HG03175 (cell line): ENCODE results near the gene GABPA.
A peak's percentile ranks its signal among the peaks of the same experiment; 100 is the strongest.

ENCODE experiments used
- ATAC-seq: cut with Tn5 transposase; IDR thresholded peaks from one replicate; pipeline ENCODE4 v1.9.1; 2021; ENCODE audit warnings: mild to moderate bottlenecking, moderate library complexity; ENCODE audit not compliant: unreplicated experiment

GABPA gene

DNA sequence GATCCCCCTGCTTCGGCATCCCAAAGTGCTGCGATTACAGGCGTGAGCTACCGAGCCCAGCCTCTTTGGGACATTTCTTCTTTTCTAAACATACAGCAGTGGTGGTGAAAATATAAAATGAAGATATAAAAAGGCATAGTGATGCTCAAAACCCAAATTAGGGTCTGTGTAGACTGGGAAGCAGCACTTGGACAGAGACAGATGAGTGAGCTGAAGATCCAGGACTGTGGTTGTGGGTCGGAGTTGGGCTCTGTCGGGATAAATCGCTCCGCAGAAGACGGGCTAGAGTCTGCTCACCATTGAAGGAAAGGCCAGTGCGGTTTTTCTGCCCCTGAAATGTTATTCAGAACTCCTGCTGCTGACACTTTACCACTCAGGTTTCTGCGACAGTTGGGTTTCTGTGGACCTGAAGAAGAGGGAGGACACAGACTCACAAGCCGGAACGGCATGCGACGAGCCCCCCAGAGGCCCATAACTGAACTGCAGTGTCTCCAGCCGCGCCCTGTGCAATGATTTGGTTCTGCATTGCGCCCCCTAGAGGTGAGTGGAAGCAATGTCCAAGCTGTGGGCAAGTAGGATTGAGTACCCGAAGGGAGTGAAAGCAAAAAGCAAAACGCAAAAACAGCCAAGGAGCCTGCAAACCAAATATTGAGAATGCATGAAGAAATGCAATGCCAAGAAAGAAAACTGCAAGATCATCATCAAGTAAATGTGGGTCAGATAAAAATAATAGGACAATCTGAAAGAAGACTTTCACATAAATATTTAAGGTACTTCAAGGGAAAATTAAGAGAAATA, 66.6 kb downstream of the GABPA start:
- ATAC-seq = peak; percentile 100

DNA sequence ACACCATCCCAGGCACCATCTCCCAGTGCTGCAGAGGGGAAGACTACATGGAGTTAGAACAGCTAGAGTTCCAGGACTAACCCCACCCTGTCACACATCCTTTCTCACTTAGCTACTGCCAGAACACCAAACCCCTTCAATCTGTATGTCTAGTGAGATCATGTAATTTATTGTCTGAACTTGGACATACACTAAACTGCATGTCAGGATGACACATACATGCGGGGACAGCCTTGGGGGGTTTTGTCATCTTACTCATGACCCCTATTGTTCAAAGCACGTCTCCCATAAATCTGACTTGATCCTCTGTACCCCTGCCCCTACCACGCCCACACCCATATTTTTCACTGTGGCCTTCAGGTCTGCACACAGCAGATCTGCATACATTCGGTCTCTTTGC, 71.3 kb downstream of the GABPA start:
- no peak for ATAC-seq

DNA sequence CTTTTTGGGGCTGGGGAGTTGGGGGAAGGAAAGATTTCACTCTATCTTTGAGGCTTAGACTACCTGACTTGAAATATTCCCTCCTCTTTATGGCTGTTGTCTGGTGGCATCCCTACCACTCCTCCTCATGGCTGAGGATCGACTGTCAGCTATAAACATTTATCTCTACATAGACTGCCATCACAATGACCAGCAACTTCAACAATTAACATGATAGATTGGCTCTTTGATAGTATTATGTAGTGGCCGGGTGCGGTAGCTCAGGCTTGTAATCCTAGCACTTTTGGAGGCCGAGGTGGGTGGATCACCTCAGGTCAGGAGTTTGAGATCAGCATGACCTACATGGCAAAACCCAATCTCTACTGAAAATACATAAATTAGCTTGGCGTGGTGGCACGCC, 72.4 kb downstream of the GABPA start:
- no peak for ATAC-seq

DNA sequence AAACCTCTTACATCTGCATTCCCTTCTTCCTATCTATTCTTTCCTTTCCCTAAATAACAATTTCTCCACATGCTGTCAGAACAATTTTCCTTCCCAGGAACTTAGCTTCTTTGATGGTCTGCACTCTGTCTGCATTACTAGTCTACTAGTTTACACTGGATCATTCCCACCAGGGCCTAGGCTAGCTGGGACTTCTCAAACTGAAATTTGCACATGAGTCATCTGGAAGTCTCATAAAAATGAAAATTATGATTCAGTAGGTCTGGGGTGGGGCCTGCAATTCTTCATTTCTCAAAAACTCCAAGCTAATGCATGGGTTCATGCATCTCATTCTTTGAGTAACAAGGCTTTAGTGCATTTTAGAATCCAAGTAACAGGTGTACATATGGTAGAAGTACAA, 74.2 kb downstream of the GABPA start:
- no peak for ATAC-seq

DNA sequence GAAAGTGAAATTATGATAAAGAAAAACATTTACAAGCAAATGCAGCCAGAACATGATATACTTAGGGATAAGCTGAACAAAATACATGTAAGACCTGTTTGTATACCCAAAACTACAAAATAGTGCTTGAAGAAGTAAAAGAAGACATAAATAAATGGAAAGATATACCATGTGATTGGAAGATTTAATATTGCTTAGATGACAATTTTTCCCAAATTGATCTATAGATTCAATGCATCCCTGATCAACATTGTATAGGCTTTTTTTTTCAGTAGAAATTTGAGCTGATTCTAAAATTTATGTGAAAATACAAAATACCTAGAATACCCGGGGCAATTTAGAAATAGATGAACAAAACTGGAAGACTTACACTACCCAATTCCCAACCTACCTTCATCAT, 76.4 kb downstream of the GABPA start:
- ATAC-seq = no peak

DNA sequence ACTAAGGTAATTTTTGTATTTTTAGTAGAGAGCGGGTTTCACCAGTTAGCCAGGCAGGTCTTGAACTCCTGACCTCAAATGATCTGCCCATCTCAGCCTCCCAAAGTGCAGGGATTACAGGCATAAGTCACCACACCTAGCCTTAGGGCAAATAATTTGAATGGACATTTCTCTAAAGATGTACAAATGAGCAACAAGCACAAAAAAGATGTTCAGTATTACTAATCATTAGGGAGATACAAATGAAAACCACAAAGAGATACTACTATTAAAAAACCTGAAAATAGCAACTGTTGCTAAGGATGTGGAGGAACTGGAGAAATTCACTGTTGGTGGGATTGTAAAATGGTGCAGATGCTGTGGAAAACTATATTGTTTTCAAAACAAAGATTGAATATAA, 79.1 kb downstream of the GABPA start:
- ATAC-seq = no peak

DNA sequence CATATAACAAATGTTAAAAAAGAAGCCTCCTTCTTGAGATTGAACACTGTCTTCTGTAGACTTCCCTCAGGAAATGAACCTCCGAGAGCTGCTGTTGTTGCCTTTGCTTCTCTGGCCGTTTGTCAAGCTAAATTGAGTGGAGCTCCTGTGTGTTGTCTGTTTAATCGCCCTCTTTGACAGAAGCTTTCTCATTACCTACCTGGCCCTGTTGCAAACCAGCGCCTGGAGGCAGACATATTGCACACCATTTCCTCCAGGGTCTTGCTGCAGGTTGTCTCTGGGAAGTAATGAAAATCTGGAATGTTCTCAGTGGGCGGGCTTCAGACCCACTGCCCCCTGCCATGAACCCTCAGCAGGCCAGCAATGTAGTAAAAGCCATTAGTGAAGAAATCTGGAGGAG, 83.3 kb downstream of the GABPA start:
- no peak for ATAC-seq

DNA sequence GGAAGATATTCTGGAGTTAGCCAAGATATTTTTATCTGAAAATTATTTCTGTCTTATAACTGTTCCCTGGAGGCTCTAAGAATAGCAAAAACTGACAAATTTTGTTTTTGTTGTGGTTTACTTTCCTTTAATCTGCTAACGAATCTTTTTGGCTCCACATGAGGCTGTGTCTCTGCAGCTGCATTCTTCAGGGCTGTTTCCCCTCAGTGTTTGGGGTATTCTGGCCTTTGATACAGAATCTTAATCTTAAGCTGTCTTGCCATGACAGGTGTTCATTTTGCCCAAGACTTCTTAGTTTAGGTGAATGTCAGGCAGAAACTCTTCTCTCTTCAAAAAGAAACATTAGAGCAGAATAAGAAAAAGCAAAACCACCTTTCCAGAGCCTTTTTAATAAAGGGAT, 83.8 kb downstream of the GABPA start:
- no peak for ATAC-seq
